ENCODE results near the gene FCN3.
"Not testable (repeated sequence)": the region's sequence is repeated elsewhere in the genome, so short reads cannot be mapped to it uniquely, and the experiment has no call there.

Gene FCN3

DNA sequence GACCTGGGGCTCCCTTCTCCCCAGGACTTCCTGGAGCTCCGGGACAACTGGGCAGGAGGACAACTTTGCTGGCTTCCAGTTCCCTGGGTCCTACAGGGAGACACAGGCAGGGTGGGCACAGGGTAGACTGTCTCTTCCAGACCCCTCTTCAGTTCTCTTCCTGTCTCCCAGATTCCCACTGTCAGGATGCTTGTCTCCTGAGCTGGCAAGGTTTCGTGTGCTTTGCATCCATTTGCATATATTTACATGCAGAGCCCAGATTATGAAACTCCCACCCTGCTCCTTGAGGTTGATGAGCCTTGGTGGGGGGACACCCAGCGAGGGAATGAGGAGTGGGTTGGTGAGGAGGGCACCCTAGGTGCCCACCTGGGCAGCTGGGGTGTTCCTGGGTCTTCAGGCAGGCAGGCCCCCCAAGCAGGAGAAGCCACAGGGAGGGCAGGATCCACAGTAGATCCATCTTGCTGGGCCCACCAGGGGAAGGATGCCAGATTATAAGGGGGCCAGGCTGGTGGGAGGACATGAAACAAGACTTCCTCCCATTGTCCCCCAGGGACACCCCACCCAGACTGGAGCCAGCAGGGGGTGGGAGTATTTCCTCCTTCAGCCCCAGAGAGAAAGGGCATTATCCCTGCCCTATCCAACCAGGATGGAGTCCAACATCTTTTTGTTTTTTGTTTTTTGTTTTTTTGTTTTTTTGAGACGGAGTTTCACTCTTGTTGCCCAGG, at the start of gene FCN3:
Gene FCN3, minus strand, starts transcription at position 463 of the 725 bp plus-strand sequence. Its CDS starts 6 bp downstream, at position 457.
- DNase-seq (ENCODE audit: extremely low read depth in 1 of 2, low read depth in 1 of 2), result no peak

- no peak for DNase-seq (ENCODE audit: extremely low read depth in 1 of 2, low read depth in 1 of 2)
Observed at GRCh38 chr1:27423709-27424108, 49.1 kb upstream of the FCN3 start.

- no peak for DNase-seq (ENCODE audit: extremely low read depth in 1 of 2, low read depth in 1 of 2)
Observed at GRCh38 chr1:27418326-27419185, 43.9 kb upstream of the FCN3 start.

- DNase-seq (ENCODE audit: extremely low read depth in 1 of 2, low read depth in 1 of 2), result no peak
Observed at GRCh38 chr1:27417713-27418112, 43.1 kb upstream of the FCN3 start.

GRCh38 chr1:27416387-27417111, 41.9 kb upstream of the FCN3 start:
- DNase-seq (ENCODE audit: extremely low read depth in 1 of 2, low read depth in 1 of 2), result no peak

- no peak for DNase-seq (ENCODE audit: extremely low read depth in 1 of 2, low read depth in 1 of 2)
Observed at GRCh38 chr1:27414091-27414490, 39.5 kb upstream of the FCN3 start.

DNA sequence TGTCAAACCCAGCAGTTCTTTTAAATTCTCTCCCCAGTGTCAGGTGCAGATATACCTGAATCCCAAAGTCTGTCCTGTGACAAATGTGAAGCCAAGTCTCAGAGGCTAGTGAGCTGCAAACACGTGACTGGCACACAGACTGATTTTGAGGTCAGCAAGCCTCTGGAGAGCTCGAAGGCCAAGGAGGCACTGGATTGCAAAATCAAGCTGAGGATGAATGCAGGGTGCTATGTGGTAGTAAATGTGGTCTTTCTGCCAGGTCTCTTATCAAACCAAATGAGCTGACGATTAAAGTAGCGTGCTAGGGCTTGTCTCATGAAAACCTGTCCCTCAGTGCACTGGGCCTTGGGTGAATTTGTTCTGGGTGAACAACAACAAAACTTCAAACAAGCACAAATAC, 38.4 kb upstream of the FCN3 start:
- no peak for DNase-seq (ENCODE audit: extremely low read depth in 1 of 2, low read depth in 1 of 2)

GRCh38 chr1:27412502-27412901, 37.9 kb upstream of the FCN3 start:
- DNase-seq (ENCODE audit: extremely low read depth in 1 of 2, low read depth in 1 of 2), result no peak

DNA sequence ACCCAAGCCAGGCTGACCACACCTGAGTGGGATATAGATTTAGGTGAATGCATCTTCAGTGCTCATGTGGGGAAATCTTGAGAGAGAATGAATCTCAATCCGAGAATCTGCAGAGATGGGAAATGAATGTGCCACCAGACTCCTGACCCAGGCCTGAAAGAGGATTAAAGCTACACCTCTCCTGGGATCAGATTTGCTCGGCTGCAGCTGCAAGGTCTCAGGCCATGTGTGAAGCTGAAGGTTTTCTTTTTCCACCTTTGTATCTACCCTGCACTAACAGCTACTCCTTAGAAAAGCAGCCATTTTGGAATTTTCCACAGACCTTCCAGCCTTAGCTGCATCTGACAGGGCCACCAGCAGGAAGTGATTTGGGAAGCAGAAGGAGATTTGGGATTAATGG, 36.1 kb upstream of the FCN3 start:
- DNase-seq (ENCODE audit: extremely low read depth in 1 of 2, low read depth in 1 of 2), result no peak

GRCh38 chr1:27409669-27410068, 35.0 kb upstream of the FCN3 start:
- no peak for DNase-seq (ENCODE audit: extremely low read depth in 1 of 2, low read depth in 1 of 2)

DNA sequence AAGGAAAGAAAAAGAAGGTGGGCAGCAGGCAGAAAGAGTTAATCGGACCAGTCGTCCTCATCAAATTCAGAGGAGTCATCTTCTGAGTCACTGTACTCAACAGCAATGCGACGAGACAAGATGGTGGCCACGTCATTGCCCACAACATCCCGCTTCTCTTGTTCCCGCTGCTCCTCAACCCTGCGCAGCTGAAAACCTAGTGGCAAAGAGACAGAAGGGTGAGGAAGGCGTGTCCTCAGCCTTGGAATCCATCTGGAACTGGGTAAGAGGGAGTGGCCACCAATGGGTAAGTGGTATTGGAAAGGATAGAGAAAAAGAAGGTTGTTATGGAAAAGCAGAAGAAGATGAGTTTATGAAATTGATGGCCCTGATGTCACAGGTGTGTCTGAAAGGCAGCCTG, 33.5 kb upstream of the FCN3 start:
- DNase-seq (ENCODE audit: extremely low read depth in 1 of 2, low read depth in 1 of 2), result no peak

GRCh38 chr1:27406791-27407190, 32.2 kb upstream of the FCN3 start:
- DNase-seq (ENCODE audit: extremely low read depth in 1 of 2, low read depth in 1 of 2), result not testable (repeated sequence)

DNA sequence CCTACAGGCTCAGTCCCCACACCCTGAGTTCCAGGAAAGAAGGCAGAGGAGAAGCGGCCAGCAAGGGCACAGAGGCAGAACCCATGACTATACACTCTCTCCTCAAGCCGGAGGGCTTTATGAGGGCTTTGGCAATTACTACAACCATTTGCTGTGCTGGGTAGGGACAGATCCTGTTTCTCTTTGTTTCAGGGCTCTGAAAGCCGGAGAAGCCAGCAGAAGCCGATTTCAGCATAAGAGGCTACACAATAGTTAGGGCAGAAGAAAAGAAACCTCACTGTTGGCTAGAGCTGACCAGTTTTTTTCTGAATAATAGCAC, 31.7 kb upstream of the FCN3 start:
- no peak for DNase-seq (ENCODE audit: extremely low read depth in 1 of 2, low read depth in 1 of 2)

GRCh38 chr1:27405598-27406361, 31.2 kb upstream of the FCN3 start:
- not testable (repeated sequence) for DNase-seq (ENCODE audit: extremely low read depth in 1 of 2, low read depth in 1 of 2)

GRCh38 chr1:27405074-27405473, 30.4 kb upstream of the FCN3 start:
- DNase-seq (ENCODE audit: extremely low read depth in 1 of 2, low read depth in 1 of 2), result no peak

GRCh38 chr1:27403931-27404330, 29.3 kb upstream of the FCN3 start:
- no peak for DNase-seq (ENCODE audit: extremely low read depth in 1 of 2, low read depth in 1 of 2)

DNA sequence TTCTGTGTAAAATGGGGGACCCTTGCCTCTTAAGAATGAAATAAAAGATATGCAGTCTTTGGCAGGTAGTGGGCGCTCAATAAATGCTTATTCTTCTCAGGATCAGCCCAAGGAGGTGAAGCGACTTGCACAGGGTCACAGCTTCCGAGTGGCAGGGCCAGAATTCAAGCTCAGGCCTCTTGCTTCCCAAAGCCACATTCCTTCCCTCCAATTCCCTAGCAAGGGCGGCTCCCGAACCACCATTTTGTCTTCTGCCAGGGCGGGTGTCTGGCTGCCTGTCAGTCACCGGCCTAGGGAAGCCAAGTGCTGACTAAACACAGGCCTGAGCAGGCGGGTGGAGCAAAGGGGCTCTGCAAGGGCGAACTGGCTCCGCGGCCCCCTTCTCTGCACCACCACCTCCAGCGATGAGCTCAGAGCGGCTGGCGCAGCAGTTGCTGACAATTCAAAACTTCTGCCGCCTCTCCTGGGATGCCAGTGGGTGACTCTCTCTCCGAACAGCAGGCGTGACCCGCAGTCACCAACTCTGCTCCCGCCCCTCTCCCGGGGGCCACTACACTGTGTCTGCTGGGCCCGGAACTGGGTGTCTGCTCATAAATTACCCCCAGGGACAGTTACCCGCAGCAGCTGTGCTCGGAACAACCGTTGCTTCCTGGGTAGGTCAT, 28.6 kb upstream of the FCN3 start:
- no peak for DNase-seq (ENCODE audit: extremely low read depth in 1 of 2, low read depth in 1 of 2)

GRCh38 chr1:27402349-27402754, 27.7 kb upstream of the FCN3 start:
- DNase-seq (ENCODE audit: extremely low read depth in 1 of 2, low read depth in 1 of 2), result no peak

- DNase-seq (ENCODE audit: extremely low read depth in 1 of 2, low read depth in 1 of 2), result no peak
Observed at GRCh38 chr1:27400963-27401341, 26.3 kb upstream of the FCN3 start.

Data from activated CD8-positive, alpha-beta memory T cell treated with anti-CD3 and anti-CD28 coated beads for 1 hour (primary cell).